Head of caudate nucleus (tissue), 42 donors: Measurements from ENCODE around the gene AATF.

ENCODE experiments used
- DNase-seq, 42 donors: peaks; one replicate each; pipeline versions ENCODE4 v3.0.0 to v3.0.0-alpha.2; 2020 to 2021; ENCODE audit warnings: mixed read lengths in 7 of 42
- intact Hi-C: fragments of 100-400 bp; cut with DNase I; formaldehyde crosslinking; loops from one replicate; pipeline ENCODE4 v1.15.0; 2022

Gene AATF

GRCh38 chr17:36948717-36949460, at the start of gene AATF:
TSS of gene AATF (plus strand) at chr17:36948954. CDS start at chr17:36949126, 172 bp downstream.
- intact Hi-C loops: no loop called here
- DNase-seq: peak; percentile 90 to 99 (median 97)

- DNase-seq: no peak
- intact Hi-C loops: no loop called here
Measured at GRCh38 chr17:36899250-36900159, 49.2 kb upstream of the AATF start.

- DNase-seq: no peak
- intact Hi-C loops: no loop called here
Measured at GRCh38 chr17:36900160-36900512, 48.6 kb upstream of the AATF start.

GRCh38 chr17:36901506-36901905, 47.2 kb upstream of the AATF start:
- no peak for DNase-seq
- intact Hi-C loops: no loop called here

- DNase-seq: no peak
- intact Hi-C loops: no loop called here
Measured at GRCh38 chr17:36907407-36907806, 41.3 kb upstream of the AATF start.

- no peak for DNase-seq
- intact Hi-C loops: no loop called here
Measured at GRCh38 chr17:36910513-36910912, 38.2 kb upstream of the AATF start.

GRCh38 chr17:36911001-36911400, 37.8 kb upstream of the AATF start:
- intact Hi-C loops: no loop called here
- no peak for DNase-seq

GRCh38 chr17:36913132-36913531, 35.6 kb upstream of the AATF start:
- DNase-seq: no peak
- intact Hi-C loops: no loop called here

- no peak for DNase-seq
- intact Hi-C loops: no loop called here
Measured at GRCh38 chr17:36918211-36918691, 30.5 kb upstream of the AATF start.

GRCh38 chr17:36919407-36919968, 29.3 kb upstream of the AATF start:
- intact Hi-C loops: no loop called here
- DNase-seq: no peak

- DNase-seq: peak in 17 of 42 donors; percentile 9 to 59 (median 22)
- intact Hi-C loops: no loop called here
Measured at GRCh38 chr17:36920032-36921005, 28.4 kb upstream of the AATF start.

GRCh38 chr17:36921095-36921851, 27.5 kb upstream of the AATF start:
- intact Hi-C loops: no loop called here
- DNase-seq: peak in 40 of 42 donors; percentile 16 to 90 (median 62)

- no peak for DNase-seq
- intact Hi-C loops: no loop called here
Measured at GRCh38 chr17:36922175-36922574, 26.6 kb upstream of the AATF start.

- no peak for DNase-seq
- intact Hi-C loops: no loop called here
Measured at GRCh38 chr17:36923814-36924221, 24.9 kb upstream of the AATF start.

GRCh38 chr17:36926226-36926625, 22.5 kb upstream of the AATF start:
- no peak for DNase-seq
- intact Hi-C loops: no loop called here

GRCh38 chr17:36926701-36927100, 22.1 kb upstream of the AATF start:
- intact Hi-C loops: no loop called here

GRCh38 chr17:36928471-36929345, 20.0 kb upstream of the AATF start:
- intact Hi-C loops: no loop called here
- no peak for DNase-seq

More at GRCh38 chr17:36926701-36927100, 22.1 kb upstream of the AATF start:
- no peak for DNase-seq
